ENCODE measurements around the gene AMZ1.
"Not testable (repeated sequence)": the region's sequence is repeated elsewhere in the genome, so short reads cannot be mapped to it uniquely, and the experiment has no call there.

Gene AMZ1

GRCh38 chr7:2692543-2692942 is 4.5 kb downstream of the AMZ1 start:
- DNase-seq: no peak

DNA sequence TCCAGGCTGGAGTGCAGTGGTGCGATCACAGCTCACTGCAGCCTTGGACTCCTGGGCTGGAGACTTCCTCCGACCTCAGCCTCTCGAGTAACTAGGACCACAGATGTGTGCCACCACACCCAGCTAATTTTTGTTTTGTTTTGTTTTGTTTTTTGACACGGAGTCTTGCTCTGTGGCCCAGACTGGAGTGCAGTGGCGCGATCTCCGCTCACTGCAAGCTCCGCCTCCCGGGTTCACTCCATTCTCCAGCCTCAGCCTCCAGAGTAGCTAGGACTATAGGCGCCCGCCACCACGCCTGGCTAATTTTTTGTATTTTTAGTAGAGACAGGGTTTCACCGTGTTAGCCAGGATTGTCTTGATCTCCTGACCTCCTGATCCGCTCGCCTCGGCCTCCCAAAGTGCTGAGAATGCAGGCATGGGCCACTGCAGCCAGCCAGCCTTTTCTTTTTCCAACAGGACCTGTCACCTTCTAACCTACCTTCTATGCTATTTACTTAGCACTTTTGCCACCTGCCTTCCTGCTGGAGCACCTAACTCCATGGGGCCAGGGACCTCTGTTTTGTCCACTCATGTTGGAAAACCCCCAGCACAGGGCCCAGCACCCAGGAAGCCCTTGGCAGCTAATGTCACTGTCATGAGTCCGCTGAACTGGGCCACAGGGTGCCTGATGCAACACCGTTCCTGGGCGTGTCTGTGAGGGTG is 5.6 kb downstream of the AMZ1 start:
- DNase-seq: not testable (repeated sequence)

DNA sequence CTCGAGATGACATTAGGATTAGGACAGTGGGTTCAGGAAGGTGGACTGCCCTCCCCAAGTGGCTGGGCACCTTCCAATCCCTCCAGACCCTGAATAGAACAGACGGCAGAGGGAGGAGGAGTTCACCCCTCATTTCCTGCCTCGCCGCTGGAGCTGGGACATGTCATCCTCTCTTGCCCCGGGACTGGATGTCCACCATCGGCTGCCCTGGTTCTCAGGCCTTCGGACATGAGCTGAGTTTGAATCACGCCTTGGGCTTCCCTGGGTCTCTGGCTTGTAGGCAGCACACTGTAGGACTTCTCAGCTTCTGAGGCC is 6.1 kb downstream of the AMZ1 start:
- not testable (repeated sequence) for DNase-seq

DNA sequence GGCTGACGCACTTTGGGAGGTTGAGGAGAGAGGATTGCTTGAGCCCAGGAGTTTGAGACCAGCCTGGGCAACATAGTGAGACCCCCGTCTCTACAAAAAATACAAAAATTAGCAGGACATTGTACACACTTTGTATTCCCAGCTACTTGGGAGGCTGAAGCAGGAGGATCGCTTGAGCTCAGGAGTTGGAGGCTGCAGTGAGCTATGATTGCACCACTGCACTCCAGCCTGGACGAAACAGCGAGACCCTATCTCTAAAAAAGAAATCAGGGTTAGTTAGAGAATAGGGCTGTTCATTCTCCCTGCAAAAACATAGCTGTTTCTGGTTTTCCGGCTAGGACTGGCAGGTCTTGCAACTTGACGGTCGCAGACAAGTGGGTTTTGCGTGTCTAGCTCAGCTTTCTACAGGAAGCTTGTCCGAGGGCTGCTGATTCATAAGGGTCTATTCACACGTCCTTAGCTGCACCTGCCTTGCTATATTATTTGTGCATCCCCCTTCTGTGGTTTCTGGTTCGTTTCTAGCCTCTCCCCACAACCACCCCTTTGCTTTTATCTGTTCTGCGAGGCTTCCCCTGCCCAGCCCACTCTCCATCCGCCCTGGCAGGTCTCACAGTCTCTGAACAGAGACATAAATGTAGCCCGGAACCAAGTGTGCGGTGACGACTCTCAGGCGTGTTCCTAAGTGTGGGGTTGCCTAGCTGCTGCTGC is 10.7 kb downstream of the AMZ1 start:
- DNase-seq: no peak

DNA sequence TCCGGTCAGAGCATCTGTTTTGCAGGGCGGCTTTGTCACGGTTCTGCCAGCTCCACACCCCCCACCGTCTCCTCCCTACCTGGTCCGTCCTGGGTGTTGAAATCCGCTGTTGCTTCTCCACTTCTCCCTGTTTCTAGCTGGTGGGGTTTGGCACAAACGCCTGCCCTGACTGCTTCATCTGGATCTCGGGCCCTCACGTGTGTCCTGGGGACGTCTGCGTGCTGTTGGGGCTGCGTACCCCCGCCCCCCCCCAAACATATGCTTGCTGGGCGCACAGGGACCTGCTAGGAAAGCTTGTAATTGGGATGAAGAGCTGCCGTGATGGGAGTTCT is 11.3 kb downstream of the AMZ1 start:
- DNase-seq: no peak

DNA sequence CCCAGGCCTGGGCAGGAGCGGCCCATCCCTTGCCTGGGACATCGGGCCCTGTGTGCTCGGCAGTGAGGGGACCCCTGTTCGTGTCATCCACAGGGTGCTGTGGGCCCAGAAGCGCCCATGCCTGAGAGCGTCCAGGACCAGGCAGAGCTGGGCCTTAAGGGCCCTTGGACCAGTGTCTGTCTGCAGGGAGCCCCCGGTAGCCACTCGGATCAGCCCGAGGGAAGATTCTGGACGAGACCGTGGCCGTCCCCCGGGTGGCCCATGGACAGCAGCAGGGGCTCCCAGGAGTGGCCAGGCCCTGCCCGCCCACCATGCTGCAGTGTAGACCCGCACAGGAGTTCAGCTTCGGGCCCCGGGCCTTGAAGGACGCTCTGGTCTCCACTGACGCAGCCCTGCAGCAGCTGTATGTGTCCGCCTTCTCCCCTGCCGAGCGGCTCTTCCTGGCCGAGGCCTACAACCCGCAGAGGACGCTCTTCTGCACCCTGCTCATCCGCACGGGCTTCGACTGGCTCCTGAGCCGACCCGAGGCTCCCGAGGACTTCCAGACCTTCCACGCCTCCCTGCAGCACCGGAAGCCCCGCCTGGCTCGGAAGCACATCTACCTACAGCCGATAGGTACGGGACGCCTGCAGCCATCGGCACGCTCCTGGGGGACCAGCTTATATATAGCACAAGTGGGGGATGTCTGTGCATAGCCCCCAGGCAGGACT is 12.3 kb downstream of the AMZ1 start:
- DNase-seq: no peak

- no peak for DNase-seq
Measured at GRCh38 chr7:2701424-2701823, 13.4 kb downstream of the AMZ1 start.

- no peak for DNase-seq
Measured at GRCh38 chr7:2701832-2702593, 14.0 kb downstream of the AMZ1 start.

DNA sequence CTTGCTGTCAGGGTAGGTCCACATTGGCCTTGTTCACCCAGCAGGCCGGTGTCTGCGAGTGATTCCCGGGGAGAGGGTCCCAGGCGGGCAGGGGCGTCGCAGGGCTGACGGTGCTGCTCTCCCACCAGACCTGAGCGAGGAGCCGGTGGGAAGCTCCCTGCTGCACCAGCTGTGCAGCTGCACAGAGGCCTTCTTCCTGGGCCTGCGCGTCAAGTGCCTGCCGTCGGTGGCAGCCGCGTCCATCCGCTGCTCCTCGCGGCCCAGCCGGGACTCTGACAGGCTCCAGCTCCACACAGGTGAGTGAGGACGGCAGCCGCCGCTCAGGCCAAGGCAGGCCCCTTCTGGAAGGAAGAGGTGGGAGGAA is 14.6 kb downstream of the AMZ1 start:
- no peak for DNase-seq

GRCh38 chr7:2705371-2706096 is 17.5 kb downstream of the AMZ1 start:
- DNase-seq: no peak

GRCh38 chr7:2706685-2707126 is 18.7 kb downstream of the AMZ1 start:
- DNase-seq: no peak

GRCh38 chr7:2707481-2707880 is 19.5 kb downstream of the AMZ1 start:
- no peak for DNase-seq

DNA sequence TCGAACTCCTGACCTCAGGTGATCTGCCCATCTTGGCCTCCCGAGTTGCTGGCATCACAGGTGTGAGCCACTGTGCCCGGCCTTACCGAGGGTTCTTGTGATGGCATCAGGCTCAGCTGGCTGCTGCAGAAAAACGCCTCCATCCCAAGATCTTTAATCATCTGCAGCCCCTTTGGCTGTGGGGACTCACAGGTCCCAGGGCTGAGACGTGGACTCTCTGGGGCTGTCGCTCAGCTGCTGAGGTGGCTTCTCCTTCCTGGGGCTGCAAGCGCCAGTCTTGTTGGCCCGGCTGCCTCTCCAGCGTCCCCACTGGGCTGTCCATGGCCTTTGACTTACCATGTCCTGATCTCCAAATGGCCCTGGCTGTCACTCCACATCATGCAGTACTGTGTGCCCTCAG is 20.0 kb downstream of the AMZ1 start:
- DNase-seq: no peak

- no peak for DNase-seq
Measured at GRCh38 chr7:2708547-2709310, 20.7 kb downstream of the AMZ1 start.

DNA sequence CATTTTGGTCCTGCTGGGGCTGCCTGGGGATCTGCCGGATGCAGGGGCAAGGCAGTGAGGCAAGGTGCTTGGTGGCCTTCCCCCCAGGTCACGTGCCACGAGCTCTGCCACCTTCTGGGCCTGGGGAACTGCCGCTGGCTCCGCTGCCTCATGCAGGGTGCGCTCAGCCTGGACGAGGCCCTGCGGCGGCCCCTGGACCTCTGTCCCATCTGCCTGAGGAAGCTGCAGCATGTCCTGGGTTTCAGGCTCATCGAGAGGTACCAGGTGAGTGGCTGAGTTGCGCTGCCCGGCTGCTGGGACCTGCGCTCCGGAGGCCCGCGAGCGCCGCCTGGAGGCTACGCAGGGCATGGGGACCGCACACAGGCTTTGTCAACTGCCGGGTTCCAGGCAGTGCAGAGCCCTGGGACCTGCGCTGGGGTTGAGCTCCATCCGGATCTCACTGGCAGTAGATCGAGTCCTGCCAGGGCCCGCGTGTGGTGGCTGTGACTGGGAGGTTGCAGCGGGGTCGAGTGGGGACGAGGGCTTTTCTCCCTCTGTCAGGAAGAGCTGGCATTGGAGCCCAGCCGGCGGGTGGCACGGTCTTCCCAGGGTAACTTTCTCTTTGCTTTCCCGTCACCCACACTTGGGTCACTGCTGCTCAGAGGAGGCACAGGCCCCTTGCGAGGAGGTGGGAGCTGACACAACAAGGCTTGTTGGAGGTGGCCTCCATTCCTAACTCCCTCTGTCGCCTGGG is 21.7 kb downstream of the AMZ1 start:
- DNase-seq: peak; percentile 39

GRCh38 chr7:2710286-2710655 is 22.3 kb downstream of the AMZ1 start:
- DNase-seq: no peak

- DNase-seq: no peak
Measured at GRCh38 chr7:2710901-2711551, 23.0 kb downstream of the AMZ1 start.

DNA sequence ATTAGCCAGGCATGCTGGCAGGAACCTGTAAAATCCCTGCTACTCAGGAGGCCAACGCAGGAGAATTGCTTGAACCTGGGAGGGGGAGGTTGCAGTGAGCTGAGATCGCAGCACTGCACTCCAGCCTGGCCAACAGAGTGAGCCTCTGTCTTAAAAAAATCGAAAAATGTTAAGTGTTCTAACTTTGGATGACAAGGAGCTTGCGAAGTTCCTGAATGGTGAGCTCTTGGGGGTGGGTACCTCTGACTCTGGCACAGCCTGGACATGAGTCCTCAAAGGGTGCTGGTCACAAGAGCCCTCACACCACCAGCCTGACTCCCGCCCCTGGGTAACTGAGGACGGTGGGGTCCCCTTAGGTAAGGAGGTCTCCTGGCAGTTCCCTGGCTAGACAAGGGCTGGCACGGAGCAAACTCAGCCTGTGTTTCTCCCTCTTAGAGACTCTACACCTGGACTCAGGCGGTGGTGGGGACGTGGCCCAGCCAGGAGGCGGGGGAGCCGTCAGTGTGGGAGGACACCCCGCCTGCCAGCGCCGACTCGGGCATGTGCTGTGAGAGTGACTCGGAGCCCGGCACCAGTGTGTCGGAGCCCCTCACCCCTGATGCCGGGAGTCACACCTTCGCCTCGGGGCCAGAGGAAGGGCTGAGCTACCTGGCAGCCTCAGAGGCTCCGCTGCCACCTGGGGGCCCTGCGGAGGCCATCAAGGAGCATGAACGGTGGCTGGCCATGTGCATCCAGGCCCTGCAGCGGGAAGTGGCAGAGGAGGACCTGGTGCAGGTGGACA is 24.1 kb downstream of the AMZ1 start:
- no peak for DNase-seq

DNA sequence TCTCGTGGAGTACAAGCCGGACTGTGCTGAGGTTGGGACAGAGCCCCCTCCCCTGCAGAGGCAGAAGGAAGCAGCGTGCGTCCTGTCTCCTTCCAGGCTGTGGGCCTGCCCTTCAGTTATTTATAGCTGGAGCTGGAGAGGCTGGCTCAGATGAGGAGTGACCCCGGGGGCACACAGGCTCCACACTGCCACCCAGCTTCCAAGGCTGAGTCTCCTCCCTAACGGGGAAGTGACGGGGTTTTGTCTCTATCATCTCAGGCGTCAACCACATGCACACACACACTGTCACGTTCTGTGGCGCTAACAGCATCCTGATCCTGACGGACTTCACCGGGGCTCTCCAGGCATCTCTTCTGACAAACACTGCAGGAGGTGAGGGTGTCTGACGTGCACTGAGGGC is 25.4 kb downstream of the AMZ1 start:
- DNase-seq: no peak

DNA sequence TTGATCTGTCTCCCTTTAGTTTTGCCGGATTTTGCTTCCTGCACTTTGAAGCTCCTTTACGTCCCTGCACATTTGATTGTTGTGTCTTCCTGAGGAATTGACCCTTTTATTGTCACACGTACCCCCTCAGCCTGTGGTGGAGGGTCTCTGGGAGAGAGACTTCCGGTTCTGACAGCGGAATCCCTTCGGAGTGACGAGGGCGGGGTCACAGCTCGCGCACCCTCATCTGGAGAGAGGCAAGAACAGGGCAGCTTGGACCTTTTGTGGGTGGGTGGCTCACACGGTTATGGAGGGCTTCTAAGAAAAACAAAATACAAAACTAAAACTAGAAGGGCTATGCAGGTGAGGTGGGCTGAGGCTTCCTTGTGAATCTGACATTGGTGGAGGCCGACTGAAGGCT is 26.0 kb downstream of the AMZ1 start:
- no peak for DNase-seq
